A549 (cell line): Measurements from ENCODE around the gene KIF27. TPM values are rescaled to one million over a fixed set of nuclear protein-coding genes. Genes with fewer than 3 reads are reported as not detected.

Experiments
- ATAC-seq, 2 experiments: fragments of 200-7000 bp in 1 of 2; fragments of >200 bp in 1 of 2; cut with Nextera tagmentation in 1 of 2; cut with Tn5 transposase in 1 of 2; 3 replicates each; pipeline versions ENCODE4 v1.8.0 to v1.9.1; 2018 to 2020; ENCODE audit warnings: mild to moderate bottlenecking in 1 of 2, moderate library complexity in 1 of 2
- CTCF ChIA-PET: fragments of 300-600 bp; sonication (Branson Sonifier 250); formaldehyde crosslinking; extraction: SDS; loops from one replicate; lab custom pipeline; 2021; ENCODE audit warnings: antibody characterized with exemption, inconsistent platforms; lab: Yijun Ruan, JAX
- POLR2A ChIA-PET: fragments of 350-600 bp; formaldehyde crosslinking; extraction: SDS; loops from one replicate; lab custom pipeline; 2021; ENCODE audit warnings: antibody characterized with exemption, inconsistent platforms; lab: Yijun Ruan, JAX
- DNase-seq, 2 experiments: peaks; one replicate each; pipeline versions ENCODE4 v3.0.0 to v3.0.0-alpha.2; 2011 to 2016; ENCODE audit warnings: low read depth in 1 of 2, low spot score in 1 of 2
- FAIRE-seq: peaks from 2 replicates; lab custom pipeline; 2011; peaks lifted over from hg19 to GRCh38; lab: Jason Lieb, UNC
- H3K27ac ChIP-seq, 2 experiments: fragments of >200 bp; sonication (Bioruptor Twin); formaldehyde crosslinking; 3 replicates each; pipeline ENCODE4 v1.5.1; 2016 to 2017
- H3K4me1 ChIP-seq: fragments of >200 bp; sonication (Bioruptor Twin); formaldehyde crosslinking; 3 replicates; pipeline ENCODE4 v1.6.1; 2016
- H3K4me2 ChIP-seq: fragments of >200 bp; sonication (Bioruptor Twin); formaldehyde crosslinking; 3 replicates; pipeline ENCODE4 v1.6.1; 2016
- H3K4me3 ChIP-seq: fragments of >200 bp; sonication (Bioruptor Twin); formaldehyde crosslinking; 3 replicates; pipeline ENCODE4 v1.5.1; 2016
- H3K9me3 ChIP-seq: fragments of >200 bp; sonication (Bioruptor Twin); formaldehyde crosslinking; 3 replicates; pipeline ENCODE4 v1.6.1; 2016
- BHLHE40 ChIP-seq: IDR thresholded peaks from 2 replicates; pipeline ENCODE4 v1.6.1; 2012; ENCODE audit warnings: low read depth, low read length, inconsistent platforms
- CBX8 ChIP-seq: fragments of 200-600 bp; sonication (generic); IDR thresholded peaks from 2 replicates; pipeline ENCODE4 v1.6.1; 2016
- CHD2 ChIP-seq: fragments of 150-350 bp; IDR thresholded peaks from 2 replicates; pipeline ENCODE4 v1.6.1; 2014; ENCODE audit warnings: low read length; ENCODE audit not compliant: partially characterized antibody
- FOSL2 ChIP-seq, 2 experiments: fragments of 450-650 bp in 1 of 2; fragments of >200 bp in 1 of 2; sonication (Bioruptor Twin) in 1 of 2; formaldehyde crosslinking; IDR thresholded peaks; 2 replicates each; pipeline versions ENCODE4 v1.5.0 to v1.6.1; 2016 to 2020; ENCODE audit warnings: mild to moderate bottlenecking in 1 of 2, moderate library complexity in 1 of 2
- HDAC2 ChIP-seq: fragments of 200-600 bp; sonication (generic); IDR thresholded peaks from 2 replicates; pipeline ENCODE4 v1.6.1; 2016
- HES2 ChIP-seq: fragments of >200 bp; sonication (Bioruptor Twin); formaldehyde crosslinking; IDR thresholded peaks from 2 replicates; pipeline ENCODE4 v1.6.1; 2016
- HEYL ChIP-seq: fragments of 250-450 bp; sonication (Bioruptor Pico); IDR thresholded peaks from 2 replicates; pipeline ENCODE4 v1.8.0; 2021; ENCODE audit warnings: mild to moderate bottlenecking, moderate library complexity
- HMGXB4 ChIP-seq: fragments of 250-450 bp; sonication (Bioruptor Pico); IDR thresholded peaks from 2 replicates; pipeline ENCODE4 v1.5.0; 2021; ENCODE audit warnings: mild to moderate bottlenecking, moderate library complexity, borderline replicate concordance
- MAX ChIP-seq: IDR thresholded peaks from 2 replicates; pipeline ENCODE4 v1.6.1; 2012
- MAZ ChIP-seq: fragments of 150-350 bp; IDR thresholded peaks from 2 replicates; pipeline ENCODE4 v1.6.1; 2014; ENCODE audit warnings: antibody characterized with exemption, low read depth, low read length, borderline replicate concordance
- NPAS2 ChIP-seq: fragments of 250-450 bp; sonication (Bioruptor Pico); IDR thresholded peaks from 2 replicates; pipeline ENCODE4 v1.8.0; 2022; ENCODE audit warnings: mild to moderate bottlenecking, moderate library complexity, borderline replicate concordance
- PBX3 ChIP-seq: IDR thresholded peaks from 2 replicates; pipeline ENCODE4 v1.6.1; 2012
- RAD21 ChIP-seq, 2 experiments: fragments of >200 bp in 1 of 2; sonication (Bioruptor Twin) in 1 of 2; formaldehyde crosslinking in 1 of 2; IDR thresholded peaks in 1 of 2; conservative IDR thresholded peaks in 1 of 2; 2 replicates in 1 of 2; 3 replicates in 1 of 2; pipeline ENCODE4 v1.6.1; 2012 to 2018; ENCODE audit warnings: inconsistent platforms in 1 of 2
- RCOR1 ChIP-seq: fragments of 150-350 bp; IDR thresholded peaks from 2 replicates; pipeline ENCODE4 v1.6.1; 2014; ENCODE audit warnings: antibody characterized with exemption, low read length, low read depth
- REST ChIP-seq: fragments of 200-600 bp; sonication (generic); IDR thresholded peaks from 2 replicates; pipeline ENCODE4 v1.6.1; 2016; ENCODE audit warnings: antibody characterized with exemption, mild to moderate bottlenecking, moderate library complexity
- RNF2 ChIP-seq: fragments of 200-600 bp; sonication (generic); IDR thresholded peaks from 2 replicates; pipeline ENCODE4 v1.6.1; 2016; ENCODE audit warnings: low read depth, mild to moderate bottlenecking, antibody characterized with exemption, moderate library complexity, borderline replicate concordance
- SMC3 ChIP-seq: fragments of >200 bp; sonication (Bioruptor Twin); formaldehyde crosslinking; IDR thresholded peaks from 3 replicates; pipeline ENCODE4 v1.6.1; 2018; ENCODE audit warnings: inconsistent platforms
- USF2 ChIP-seq: fragments of 450-650 bp; IDR thresholded peaks from 2 replicates; pipeline ENCODE4 v1.6.1; 2014; ENCODE audit warnings: antibody characterized with exemption
- ZC3H11A ChIP-seq: fragments of 450-650 bp; IDR thresholded peaks from 2 replicates; pipeline ENCODE4 v1.6.1; 2014; ENCODE audit warnings: antibody characterized with exemption, mild to moderate bottlenecking
- ZNF302 ChIP-seq: fragments of 250-450 bp; sonication (Bioruptor Pico); IDR thresholded peaks from 2 replicates; pipeline ENCODE4 v1.9.0; 2021; ENCODE audit warnings: inconsistent platforms, mild to moderate bottlenecking, moderate library complexity
- WGBS: methylation state at CpG from one replicate; pipeline ENCODE4 v1.1.6; 2017; ENCODE audit errors: missing lambda C conversion rate; 5-methylcytosine and 5-hydroxymethylcytosine counted together
- polyA plus RNA-seq, 4 experiments: library from polyadenylated mRNA; depleted of rRNA in 3 of 4; stranded (reverse); fragments of >200 nt; fragmentation: RNase III in 1 of 4; extraction: RNeasy Plus Mini Kit Qiagen cat#74134 plus additional on column Dnase treatment in 1 of 4; gene quantifications; 2 replicates in 3 of 4; 3 replicates in 1 of 4; pipeline ENCODE4 v1.2.3, GENCODE V29; 2011 to 2017

Gene KIF27
- polyA plus RNA-seq, 2 of the 4 experiments (the other 2 are of a cell fraction): 2.2 to 6.0 TPM

- TF ChIP-seq RCOR1: no peak
- no peak for TF ChIP-seq SMC3
- TF ChIP-seq HMGXB4 (CRISPR knock-in tag): no peak
- no peak for TF ChIP-seq HDAC2
- no peak for TF ChIP-seq BHLHE40
- TF ChIP-seq ZC3H11A: no peak
Measured at GRCh38 chr9:83794051-83794450, 127.2 kb downstream of the KIF27 start (continued).

- ChIA-PET CTCF (no interaction called here), POLR2A (no interaction called here)
- FAIRE-seq: no peak
- H3K27ac ChIP-seq: no peak overlapping the region
- ATAC-seq: no peak
- 88% methylated on average over 1 of the region's 1 CpG for WGBS
- H3K4me1 ChIP-seq: no peaks in the 10 kb centered on the region
- no peak overlapping the region for H3K4me3 ChIP-seq
- DNase-seq: no peak
- no peaks in the 10 kb centered on the region for H3K9me3 ChIP-seq
- no peak for TF ChIP-seq CBX8
- TF ChIP-seq RCOR1: no peak
- TF ChIP-seq MAX: no peak
- TF ChIP-seq ZNF302 (CRISPR knock-in tag): no peak
- TF ChIP-seq REST: no peak
- TF ChIP-seq HES2: no peak
- TF ChIP-seq RNF2: no peak
- TF ChIP-seq USF2: no peak
- TF ChIP-seq HEYL: no peak
- no peak for TF ChIP-seq PBX3
- no peak for TF ChIP-seq HDAC2
- no peak for TF ChIP-seq FOSL2 (IDR thresholded peaks at IDR 0.05)
- TF ChIP-seq FOSL2 (CRISPR knock-in tag; IDR thresholded peaks at IDR 0.05): no peak
- no peak for TF ChIP-seq HMGXB4 (CRISPR knock-in tag)
- no peak for TF ChIP-seq MAZ
- no peak for TF ChIP-seq RAD21 (conservative IDR thresholded peaks at IDR 0.05 in 1 of 2, IDR thresholded peaks at IDR 0.05 in 1 of 2)
- TF ChIP-seq CHD2: no peak
- no peak for TF ChIP-seq NPAS2 (CRISPR knock-in tag)
- no peak overlapping the region for H3K4me2 ChIP-seq
Measured at GRCh38 chr9:83792746-83793145, 128.5 kb downstream of the KIF27 start.
